Renal cortical epithelial cell (primary cell): ENCODE measurements around the gene SAMD4A. TPM values are rescaled to one million over a fixed set of nuclear protein-coding genes. Genes with fewer than 3 reads are reported as not detected.

ENCODE experiments used
- DNase-seq: peaks from one replicate; pipeline ENCODE4 v3.0.0-alpha.2; 2011; ENCODE audit warnings: low read depth
- total RNA-seq: library from RNA; depleted of rRNA; stranded (reverse); fragments of >200 nt; gene quantifications from 2 replicates; pipeline ENCODE4 v1.2.3, GENCODE V29; 2014

SAMD4A gene
- total RNA-seq, 1 donor from 2014 or later: 81.5 TPM

DNA sequence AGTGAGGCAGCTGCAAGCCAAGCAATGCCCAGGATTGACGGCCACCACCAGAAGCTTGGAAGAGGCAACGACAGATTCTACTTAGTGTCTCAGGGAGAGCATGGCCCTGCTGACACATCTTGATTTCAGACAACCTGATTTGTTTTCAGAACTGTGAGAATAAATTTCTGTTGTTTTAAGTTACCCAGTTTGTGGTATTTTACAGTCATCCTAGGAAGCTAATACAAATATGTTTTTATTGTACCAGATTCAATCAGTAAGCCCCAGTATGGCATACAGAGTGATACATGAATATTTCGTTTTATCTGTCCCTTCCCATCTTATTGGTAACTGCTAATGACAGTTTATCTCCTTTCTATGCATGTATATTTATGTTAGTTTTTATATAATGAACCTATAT lies 62.3 kb downstream of the SAMD4A start:
- no peak for DNase-seq

GRCh38 chr14:54629635-54630360 lies 62.9 kb downstream of the SAMD4A start:
- no peak for DNase-seq

GRCh38 chr14:54631016-54631415 lies 64.1 kb downstream of the SAMD4A start:
- DNase-seq: no peak

GRCh38 chr14:54632452-54632851 lies 65.5 kb downstream of the SAMD4A start:
- no peak for DNase-seq

- DNase-seq: no peak
Measured at GRCh38 chr14:54633076-54633475, 66.1 kb downstream of the SAMD4A start.

DNA sequence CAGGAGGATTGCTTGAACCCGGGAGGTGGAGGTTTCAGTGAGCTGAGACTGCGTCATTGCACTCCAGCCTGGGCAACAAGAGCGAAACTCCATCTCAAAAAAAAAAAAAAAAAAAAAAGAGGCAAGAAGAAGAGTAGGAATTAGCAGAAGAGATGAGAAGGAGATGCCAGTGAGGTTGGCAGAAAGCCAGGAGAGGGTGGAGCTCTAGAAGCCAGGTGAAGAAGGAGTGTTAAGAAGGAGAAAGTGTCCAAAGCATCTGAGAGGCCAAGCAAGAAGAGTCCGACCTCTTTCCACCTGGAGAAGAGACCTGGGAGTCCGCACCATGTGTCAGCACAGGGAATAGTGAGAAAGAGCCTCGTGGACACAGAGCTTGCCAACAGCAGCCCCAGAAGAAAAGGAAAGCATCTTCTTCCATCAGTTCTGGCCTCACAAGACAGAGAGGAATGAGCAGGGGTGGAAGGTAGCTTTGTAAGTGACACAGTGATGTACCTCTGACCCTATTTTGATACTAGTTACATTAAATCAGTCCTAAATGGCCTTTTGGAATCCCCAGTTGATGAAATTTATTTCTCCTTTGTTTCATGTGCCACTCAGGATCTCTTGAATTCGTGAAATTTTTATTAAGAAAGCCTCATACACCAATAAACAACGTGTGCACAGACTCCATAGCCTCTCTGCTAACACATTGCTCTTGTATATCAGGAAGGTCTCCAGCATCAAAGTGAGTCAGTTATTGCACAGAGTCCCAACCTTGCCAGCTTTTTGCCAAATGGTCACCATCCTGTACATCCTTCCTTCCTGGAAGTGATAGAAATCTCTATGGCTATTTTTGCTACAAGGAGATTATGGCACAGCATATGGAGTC lies 70.6 kb downstream of the SAMD4A start:
- DNase-seq: no peak

GRCh38 chr14:54638135-54638446 lies 71.2 kb downstream of the SAMD4A start:
- DNase-seq: no peak

- no peak for DNase-seq
Measured at GRCh38 chr14:54639611-54640010, 72.7 kb downstream of the SAMD4A start.

- no peak for DNase-seq
Measured at GRCh38 chr14:54640506-54640905, 73.6 kb downstream of the SAMD4A start.

GRCh38 chr14:54642121-54642520 lies 75.2 kb downstream of the SAMD4A start:
- no peak for DNase-seq

GRCh38 chr14:54642801-54643695 lies 76.1 kb downstream of the SAMD4A start:
- DNase-seq: no peak

- DNase-seq: no peak
Measured at GRCh38 chr14:54643696-54644176, 76.8 kb downstream of the SAMD4A start.

GRCh38 chr14:54645639-54646038 lies 78.7 kb downstream of the SAMD4A start:
- DNase-seq: no peak

DNA sequence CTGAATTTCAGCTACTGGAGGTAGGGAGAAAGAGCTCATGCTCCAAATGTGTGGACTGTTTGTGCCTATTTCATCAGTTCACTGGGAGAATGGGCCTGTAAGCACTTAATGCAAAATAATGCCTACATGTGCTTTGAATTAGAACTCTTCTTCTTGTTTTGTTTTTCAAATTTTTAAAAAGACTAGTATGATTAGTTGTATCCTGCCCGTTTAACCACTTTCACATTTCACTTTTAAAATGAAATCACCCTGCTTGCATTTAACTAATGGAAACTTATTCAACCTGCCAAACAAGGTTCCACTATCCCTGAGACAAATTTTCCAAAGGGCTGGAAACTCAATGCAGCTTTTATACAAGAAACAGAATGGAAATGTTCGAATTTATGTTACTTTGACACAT lies 79.7 kb downstream of the SAMD4A start:
- no peak for DNase-seq

DNA sequence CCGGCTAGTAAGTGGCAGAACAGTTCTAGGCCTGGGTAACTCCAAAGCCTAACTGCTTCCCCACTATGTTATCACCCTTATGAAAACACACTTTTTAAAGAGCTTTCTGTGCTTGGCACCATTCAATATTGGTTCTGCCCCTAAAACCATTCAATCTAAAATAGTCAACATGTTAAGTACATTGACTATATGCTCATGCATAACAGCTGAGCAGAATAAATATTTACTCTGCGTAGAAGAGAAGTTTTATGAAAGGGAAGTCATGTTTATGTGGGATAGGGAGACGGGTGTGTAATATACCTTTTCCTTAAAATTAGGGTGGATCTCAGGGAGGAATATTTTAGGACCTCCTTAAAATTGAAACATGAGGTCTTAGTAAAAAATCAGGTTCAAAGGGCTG lies 80.5 kb downstream of the SAMD4A start:
- DNase-seq: no peak

GRCh38 chr14:54649056-54649455 lies 82.1 kb downstream of the SAMD4A start:
- no peak for DNase-seq

- DNase-seq: peak; percentile 97
Measured at GRCh38 chr14:54650331-54650958, 83.5 kb downstream of the SAMD4A start.

- peak; percentile 50 for DNase-seq
Measured at GRCh38 chr14:54650959-54651351, 84.0 kb downstream of the SAMD4A start.

- no peak for DNase-seq
Measured at GRCh38 chr14:54651649-54652048, 84.7 kb downstream of the SAMD4A start.

GRCh38 chr14:54652188-54652587 lies 85.3 kb downstream of the SAMD4A start:
- peak; percentile 100 for DNase-seq

DNA sequence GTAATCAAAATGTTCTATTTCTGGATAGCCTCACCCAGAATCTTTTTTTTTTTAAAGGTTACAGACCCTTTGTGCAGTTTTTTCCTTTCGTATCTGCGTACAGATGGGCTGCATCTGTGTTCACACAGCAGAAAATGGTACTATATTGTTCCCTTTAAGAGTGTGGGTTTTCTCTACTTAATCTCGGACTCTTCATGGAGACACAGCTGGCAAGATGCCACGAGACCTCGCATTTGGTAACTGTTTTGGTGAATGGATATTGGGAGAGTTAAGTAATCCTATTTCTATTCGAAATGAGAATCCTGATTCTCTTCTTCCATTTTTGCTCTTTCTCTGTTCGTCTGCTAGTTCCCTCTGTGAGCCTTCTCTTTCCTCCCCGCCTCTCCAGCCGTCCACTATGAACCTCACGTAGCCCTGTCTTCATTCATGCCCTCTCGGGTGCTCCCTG lies 85.7 kb downstream of the SAMD4A start:
- DNase-seq: no peak
